WERI-Rb-1 (cell line): Measurements from ENCODE around the gene MISP.
A peak's percentile ranks its signal among the peaks of the same experiment; 100 is the strongest.

ENCODE experiments used
- DNase-seq: peaks from one replicate; pipeline ENCODE4 v3.0.0-alpha.2; 2020
- H3K27ac ChIP-seq: fragments of 250-450 bp; sonication (Bioruptor Pico); 2 replicates; pipeline ENCODE4 v1.5.1; 2020; ENCODE audit warnings: mild to moderate bottlenecking, moderate library complexity
- H3K27me3 ChIP-seq: fragments of 250-450 bp; sonication (Bioruptor Pico); 2 replicates; pipeline ENCODE4 v1.5.1; 2021; ENCODE audit warnings: mild to moderate bottlenecking, low read depth, moderate library complexity; ENCODE audit not compliant: insufficient read depth, severe bottlenecking
- H3K36me3 ChIP-seq: fragments of 250-450 bp; sonication (Bioruptor Pico); 2 replicates; pipeline ENCODE4 v1.5.1; 2020; ENCODE audit warnings: mild to moderate bottlenecking, moderate library complexity
- H3K4me3 ChIP-seq: 2 replicates; pipeline ENCODE4 v1.5.1; 2011; ENCODE audit warnings: low read depth, mild to moderate bottlenecking, control low read depth, low read length
- H3K9me3 ChIP-seq: fragments of 250-450 bp; sonication (Bioruptor Pico); 2 replicates; pipeline ENCODE4 v1.5.1; 2021; ENCODE audit warnings: mild to moderate bottlenecking, moderate library complexity; ENCODE audit not compliant: severe bottlenecking
- TF ChIP-seq, protein P1 (sequence below): IDR thresholded peaks from 2 replicates; pipeline ENCODE4 v1.5.1; 2011; ENCODE audit warnings: low read depth, mild to moderate bottlenecking, control low read depth, inconsistent platforms, low read length

MISP gene

DNA sequence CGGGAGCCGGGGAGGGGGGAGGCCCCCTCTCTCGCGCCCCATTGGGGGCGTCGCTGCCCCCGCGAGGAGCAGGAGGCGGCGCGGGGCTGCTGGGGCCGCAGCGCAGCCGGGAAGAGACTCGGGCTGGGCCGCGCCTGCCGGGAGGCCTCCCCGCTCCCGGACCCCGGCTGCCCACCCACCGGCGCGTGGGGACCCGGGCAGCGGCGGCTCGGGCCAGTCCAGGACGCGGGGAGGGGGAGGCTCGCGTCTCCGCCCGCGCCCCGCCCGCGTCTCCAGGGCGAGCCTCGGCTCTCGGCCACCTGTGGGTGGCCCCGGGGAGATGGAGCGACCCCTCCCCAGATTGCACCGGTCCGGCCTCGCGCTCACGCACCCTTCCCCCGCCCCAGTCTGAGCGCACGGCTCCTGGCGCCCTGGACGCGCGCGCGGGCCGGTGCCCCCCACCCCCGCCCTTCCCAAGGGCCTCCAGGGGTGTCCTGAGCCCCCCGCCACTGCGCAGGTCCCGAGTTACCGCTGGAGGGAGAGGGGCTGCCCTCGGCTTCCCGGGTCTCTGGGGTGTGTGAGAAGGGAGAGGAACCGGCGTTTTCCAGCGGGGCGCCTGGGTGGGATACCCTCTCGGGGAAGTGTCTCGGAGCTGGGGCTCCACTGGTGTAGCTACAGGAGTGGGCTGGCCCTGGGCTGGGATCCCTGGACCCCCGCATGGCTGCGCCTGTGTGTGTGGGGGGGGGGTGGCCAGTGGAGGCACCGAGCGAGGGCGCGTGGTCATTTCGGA is 41.5 kb upstream of the MISP start:
- TF ChIP-seq, protein P1, sequence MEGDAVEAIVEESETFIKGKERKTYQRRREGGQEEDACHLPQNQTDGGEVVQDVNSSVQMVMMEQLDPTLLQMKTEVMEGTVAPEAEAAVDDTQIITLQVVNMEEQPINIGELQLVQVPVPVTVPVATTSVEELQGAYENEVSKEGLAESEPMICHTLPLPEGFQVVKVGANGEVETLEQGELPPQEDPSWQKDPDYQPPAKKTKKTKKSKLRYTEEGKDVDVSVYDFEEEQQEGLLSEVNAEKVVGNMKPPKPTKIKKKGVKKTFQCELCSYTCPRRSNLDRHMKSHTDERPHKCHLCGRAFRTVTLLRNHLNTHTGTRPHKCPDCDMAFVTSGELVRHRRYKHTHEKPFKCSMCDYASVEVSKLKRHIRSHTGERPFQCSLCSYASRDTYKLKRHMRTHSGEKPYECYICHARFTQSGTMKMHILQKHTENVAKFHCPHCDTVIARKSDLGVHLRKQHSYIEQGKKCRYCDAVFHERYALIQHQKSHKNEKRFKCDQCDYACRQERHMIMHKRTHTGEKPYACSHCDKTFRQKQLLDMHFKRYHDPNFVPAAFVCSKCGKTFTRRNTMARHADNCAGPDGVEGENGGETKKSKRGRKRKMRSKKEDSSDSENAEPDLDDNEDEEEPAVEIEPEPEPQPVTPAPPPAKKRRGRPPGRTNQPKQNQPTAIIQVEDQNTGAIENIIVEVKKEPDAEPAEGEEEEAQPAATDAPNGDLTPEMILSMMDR = no peak
- no peak for DNase-seq
- peak overlapping the region; percentile 85 for H3K4me3 ChIP-seq

GRCh38 chr19:709965-710571 is 40.8 kb upstream of the MISP start:
- Histone ChIP-seq H3K4me3 (peak overlapping the region; percentile 85), H3K27ac (peak overlapping the region; percentile 89), H3K9me3 (no peaks in the 10 kb centered on the region), H3K36me3 (peaks cover 10% of the 10 kb centered on the region), H3K27me3 (no peaks in the 10 kb centered on the region)
- DNase-seq = peak; percentile 41
- TF ChIP-seq, protein P1 = no peak

More for the DNA sequence above, 41.5 kb upstream of the MISP start:
- H3K9me3 ChIP-seq = no peaks in the 10 kb centered on the region
- H3K36me3 ChIP-seq = peaks cover 10% of the 10 kb centered on the region
- no peaks in the 10 kb centered on the region for H3K27me3 ChIP-seq
- H3K27ac ChIP-seq = peak overlapping the region; percentile 89

- H3K27ac ChIP-seq = peak overlapping the region; percentile 89
These were observed 40.1 kb upstream of the MISP start for GRCh38 chr19:710767-711166.

DNA sequence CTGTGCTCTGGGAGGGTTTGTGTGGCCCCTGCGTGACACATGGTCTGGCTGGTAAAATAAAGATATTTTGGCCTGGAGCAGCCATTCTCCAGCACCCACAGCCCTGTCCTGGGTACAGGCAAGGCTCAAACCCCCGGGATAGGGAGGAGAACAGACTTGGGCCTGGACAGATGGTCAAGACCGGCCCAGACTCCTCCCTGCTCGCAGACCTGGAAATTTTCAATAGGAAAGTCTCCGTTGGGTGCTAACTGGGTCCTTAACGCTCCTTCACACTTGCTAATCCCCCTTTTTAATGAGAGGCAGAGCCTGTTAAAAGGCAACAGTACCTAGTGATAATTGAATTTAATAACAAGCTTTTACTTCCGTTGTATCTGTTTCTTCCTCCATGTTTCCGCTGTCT is 39.7 kb upstream of the MISP start:
- H3K27ac ChIP-seq = peak overlapping the region; percentile 89
- H3K36me3 ChIP-seq = peaks cover 10% of the 10 kb centered on the region
- DNase-seq = peak; percentile 63
- H3K27me3 ChIP-seq = no peaks in the 10 kb centered on the region
- peak overlapping the region; percentile 85 for H3K4me3 ChIP-seq
- H3K9me3 ChIP-seq = no peaks in the 10 kb centered on the region
- TF ChIP-seq, protein P1 = no peak

More at GRCh38 chr19:710767-711166, 40.1 kb upstream of the MISP start:
- Histone ChIP-seq H3K4me3 (peak overlapping the region; percentile 85), H3K9me3 (no peaks in the 10 kb centered on the region), H3K27me3 (no peaks in the 10 kb centered on the region), H3K36me3 (peaks cover 10% of the 10 kb centered on the region)
- TF ChIP-seq, protein P1 = no peak
- DNase-seq = peak; percentile 46

DNA sequence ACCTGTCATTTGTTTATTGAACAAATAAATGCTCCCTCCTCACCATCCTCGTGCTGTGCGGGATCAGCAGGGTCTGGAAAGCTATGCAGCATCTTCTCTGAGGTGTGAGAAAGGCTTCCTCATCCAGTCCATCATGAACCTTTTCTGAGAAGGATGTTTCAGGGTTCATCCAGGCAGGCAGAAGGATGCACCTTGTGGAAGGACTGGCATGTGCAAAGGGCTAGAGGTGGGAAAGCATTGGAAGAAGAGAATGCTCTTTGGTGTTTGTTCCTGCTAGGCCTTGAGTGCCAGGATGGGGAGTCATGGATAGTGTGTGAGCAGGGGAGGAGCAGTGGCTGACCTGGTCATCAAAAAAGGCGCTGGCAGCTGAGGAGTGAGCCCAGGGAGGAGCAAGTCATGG is 35.6 kb upstream of the MISP start:
- no peak for DNase-seq
- H3K27me3 ChIP-seq = no peaks in the 10 kb centered on the region
- H3K9me3 ChIP-seq = no peaks in the 10 kb centered on the region
- H3K4me3 ChIP-seq = no peak overlapping the region
- H3K36me3 ChIP-seq = peaks cover 14% of the 10 kb centered on the region
- no peak overlapping the region for H3K27ac ChIP-seq
- TF ChIP-seq, protein P1 = no peak
